ENCODE data around the gene CACNB2.

- TF ChIP-seq USF2 (IDR thresholded peaks at IDR 0.05) (no peak), CTCF (IDR thresholded peaks at IDR 0.05) (no peak), POLR2A (IDR thresholded peaks at IDR 0.05; ENCODE audit: low read length) (no peak), RCOR1 (IDR thresholded peaks at IDR 0.05; ENCODE audit: low read depth, low read length) (no peak), CHD2 (IDR thresholded peaks at IDR 0.05; ENCODE audit: low read length, partially characterized antibody) (no peak), RAD21 (conservative IDR thresholded peaks at IDR 0.05 in 1 of 2, IDR thresholded peaks at IDR 0.05 in 1 of 2) (no peak)
Observed at GRCh38 chr10:18455086-18455884, 315.1 kb downstream of the CACNB2 start.

All from A549 (cell line).